ENCODE results near the gene CFAP20. TPM values are rescaled to one million over a fixed set of nuclear protein-coding genes. Genes with fewer than 3 reads are reported as not detected.

Gene CFAP20
- total RNA-seq, 1 experiment from 2014 or later = 81.6 TPM

- Histone ChIP-seq H3K9me3 (ENCODE audit: low read depth, low read length, poor library complexity, severe bottlenecking) (no peaks in the 10 kb centered on the region), H3K4me1 (ENCODE audit: insufficient read depth, low read length, poor library complexity, severe bottlenecking) (no peaks in the 10 kb centered on the region), H3K36me3 (ENCODE audit: insufficient read depth, low read length, poor library complexity, severe bottlenecking) (no peaks in the 10 kb centered on the region), H3K27ac (ENCODE audit: low read depth, low read length, poor library complexity, severe bottlenecking) (no peak overlapping the region), H3K4me3 (ENCODE audit: low read depth, low read length, poor library complexity, severe bottlenecking) (no peak overlapping the region), H3K27me3 (replicated peaks; ENCODE audit: insufficient read depth, low read depth, low read length, poor library complexity) (no peaks in the 10 kb centered on the region)
- TF ChIP-seq EZH2 (IDR thresholded peaks at IDR 0.05; ENCODE audit: borderline replicate concordance, low read depth, low read length, poor library complexity, severe bottlenecking) (no peak), CTCF (conservative IDR thresholded peaks at IDR 0.05; ENCODE audit: low read depth, low read length) (no peak)
- POLR2A ChIA-PET (ENCODE audit: low non-redundant PET) = no interaction called here
- no peak for DNase-seq (ENCODE audit: low spot score)
- intact Hi-C loops (cut with micrococcal nuclease; ENCODE audit: unreplicated experiment) = no loop called here
- CTCF ChIA-PET = no interaction called here
- BruUV-seq (replicated peaks) = no TSS peak
Measured at GRCh38 chr16:58085584-58086251, 43.5 kb downstream of the CFAP20 start.

- Histone ChIP-seq H3K36me3 (ENCODE audit: insufficient read depth, low read length, poor library complexity, severe bottlenecking) (no peaks in the 10 kb centered on the region), H3K4me1 (ENCODE audit: insufficient read depth, low read length, poor library complexity, severe bottlenecking) (no peaks in the 10 kb centered on the region), H3K27ac (ENCODE audit: low read depth, low read length, poor library complexity, severe bottlenecking) (no peak overlapping the region), H3K4me3 (ENCODE audit: low read depth, low read length, poor library complexity, severe bottlenecking) (no peak overlapping the region), H3K27me3 (replicated peaks; ENCODE audit: insufficient read depth, low read depth, low read length, poor library complexity) (no peaks in the 10 kb centered on the region), H3K9me3 (ENCODE audit: low read depth, low read length, poor library complexity, severe bottlenecking) (no peaks in the 10 kb centered on the region)
- no peak for DNase-seq (ENCODE audit: low spot score)
- ChIA-PET POLR2A (ENCODE audit: low non-redundant PET) (no interaction called here), CTCF (no interaction called here)
- no TSS peak for BruUV-seq (replicated peaks)
- TF ChIP-seq CTCF (conservative IDR thresholded peaks at IDR 0.05; ENCODE audit: low read depth, low read length) = no peak
- TF ChIP-seq EZH2 (IDR thresholded peaks at IDR 0.05; ENCODE audit: borderline replicate concordance, low read depth, low read length, poor library complexity, severe bottlenecking) = no peak
- intact Hi-C loops (cut with micrococcal nuclease; ENCODE audit: unreplicated experiment) = no loop called here
Measured at GRCh38 chr16:58085171-58085570, 44.0 kb downstream of the CFAP20 start.

GRCh38 chr16:58084635-58085034 lies 44.5 kb downstream of the CFAP20 start:
- no peaks in the 10 kb centered on the region for H3K4me1 ChIP-seq (ENCODE audit: insufficient read depth, low read length, poor library complexity, severe bottlenecking)
- no peak for DNase-seq (ENCODE audit: low spot score)
- CTCF ChIA-PET = no interaction called here

More at GRCh38 chr16:58084635-58085034, 44.5 kb downstream of the CFAP20 start:
- TF ChIP-seq CTCF (conservative IDR thresholded peaks at IDR 0.05; ENCODE audit: low read depth, low read length) (no peak), EZH2 (IDR thresholded peaks at IDR 0.05; ENCODE audit: borderline replicate concordance, low read depth, low read length, poor library complexity, severe bottlenecking) (no peak)
- intact Hi-C loops (cut with micrococcal nuclease; ENCODE audit: unreplicated experiment) = no loop called here
- Histone ChIP-seq H3K9me3 (ENCODE audit: low read depth, low read length, poor library complexity, severe bottlenecking) (no peaks in the 10 kb centered on the region), H3K27me3 (replicated peaks; ENCODE audit: insufficient read depth, low read depth, low read length, poor library complexity) (no peaks in the 10 kb centered on the region), H3K4me3 (ENCODE audit: low read depth, low read length, poor library complexity, severe bottlenecking) (no peak overlapping the region), H3K27ac (ENCODE audit: low read depth, low read length, poor library complexity, severe bottlenecking) (no peak overlapping the region), H3K36me3 (ENCODE audit: insufficient read depth, low read length, poor library complexity, severe bottlenecking) (no peaks in the 10 kb centered on the region)
- POLR2A ChIA-PET (ENCODE audit: low non-redundant PET) = no interaction called here
- no TSS peak for BruUV-seq (replicated peaks)

Data from A673 (cell line).